NCI-H345 treated with DMSO at 0.1 percent for 48 hours (cell line): Measurements from ENCODE around the gene SMCO2.

Experiments used
- DNase-seq: peaks from one replicate; lab custom pipeline; 2025; ENCODE audit not compliant: unreplicated experiment; lab: John Stamatoyannopoulos, UW

SMCO2 gene

GRCh38 chr12:27451036-27451825, 4.7 kb downstream of the SMCO2 start:
- no peak for DNase-seq

GRCh38 chr12:27453421-27453820, 6.9 kb downstream of the SMCO2 start:
- DNase-seq, result no peak

GRCh38 chr12:27455589-27455988, 9.1 kb downstream of the SMCO2 start:
- no peak for DNase-seq

GRCh38 chr12:27456618-27457017, 10.1 kb downstream of the SMCO2 start:
- DNase-seq, result no peak

- no peak for DNase-seq
Measured at GRCh38 chr12:27460471-27460978, 14.0 kb downstream of the SMCO2 start.

GRCh38 chr12:27462151-27462694, 15.7 kb downstream of the SMCO2 start:
- DNase-seq, result no peak

GRCh38 chr12:27462851-27463250, 16.3 kb downstream of the SMCO2 start:
- no peak for DNase-seq

- DNase-seq, result no peak
Measured at GRCh38 chr12:27463511-27464219, 17.1 kb downstream of the SMCO2 start.

- no peak for DNase-seq
Measured at GRCh38 chr12:27464220-27464554, 17.7 kb downstream of the SMCO2 start.

- no peak for DNase-seq
Measured at GRCh38 chr12:27467641-27468040, 21.1 kb downstream of the SMCO2 start.

- DNase-seq, result no peak
Measured at GRCh38 chr12:27468241-27468640, 21.7 kb downstream of the SMCO2 start.

- no peak for DNase-seq
Measured at GRCh38 chr12:27469176-27469736, 22.7 kb downstream of the SMCO2 start.

GRCh38 chr12:27472604-27473003, 26.1 kb downstream of the SMCO2 start:
- no peak for DNase-seq

- DNase-seq, result no peak
Measured at GRCh38 chr12:27474344-27474743, 27.8 kb downstream of the SMCO2 start.

GRCh38 chr12:27477049-27477448, 30.5 kb downstream of the SMCO2 start:
- DNase-seq, result no peak

GRCh38 chr12:27478949-27479348, 32.4 kb downstream of the SMCO2 start:
- no peak for DNase-seq

GRCh38 chr12:27480016-27480415, 33.5 kb downstream of the SMCO2 start:
- no peak for DNase-seq

- no peak for DNase-seq
Measured at GRCh38 chr12:27486961-27487360, 40.4 kb downstream of the SMCO2 start.

- DNase-seq, result no peak
Measured at GRCh38 chr12:27488479-27488878, 41.9 kb downstream of the SMCO2 start.

GRCh38 chr12:27491226-27491625, 44.7 kb downstream of the SMCO2 start:
- DNase-seq, result no peak

- no peak for DNase-seq
Measured at GRCh38 chr12:27493260-27493940, 46.9 kb downstream of the SMCO2 start.
